Right lobe of liver (tissue), 4 donors: ENCODE measurements around the gene HSF2BP.

ENCODE experiments used
- CTCF ChIP-seq, 4 donors: fragments of 200-600 bp in 3 of 4; fragments of 450-650 bp in 1 of 4; IDR thresholded peaks; one replicate each; pipeline versions ENCODE4 v1.5.1 to v1.8.0; 2016 to 2022; ENCODE audit warnings: antibody characterized with exemption in 4 of 4, mild to moderate bottlenecking in 2 of 4
- POLR2A ChIP-seq: fragments of 450-650 bp; IDR thresholded peaks from one replicate; pipeline ENCODE4 v1.6.1; 2017; ENCODE audit warnings: antibody characterized with exemption, mild to moderate bottlenecking
- donor health status: DM: no; HTN: no; CAD: no.
- donor health status: DM: no; HTN: no; CAD: no.
- donor health status: DM: no; HTN: yes; CAD: no.

- TF ChIP-seq POLR2A (no peak), CTCF (IDR thresholded peaks at IDR 0.05) (no peak)
Observed at GRCh38 chr21:43603233-43603626, 56.1 kb downstream of the HSF2BP start.
